ENCODE data around the gene AXL. TPM values are rescaled to one million over a fixed set of nuclear protein-coding genes. Genes with fewer than 3 reads are reported as not detected.

The AXL gene
- total and polyA plus RNA-seq, 4 donors = 4.3 to 24.8 (median 12.1) TPM

DNA sequence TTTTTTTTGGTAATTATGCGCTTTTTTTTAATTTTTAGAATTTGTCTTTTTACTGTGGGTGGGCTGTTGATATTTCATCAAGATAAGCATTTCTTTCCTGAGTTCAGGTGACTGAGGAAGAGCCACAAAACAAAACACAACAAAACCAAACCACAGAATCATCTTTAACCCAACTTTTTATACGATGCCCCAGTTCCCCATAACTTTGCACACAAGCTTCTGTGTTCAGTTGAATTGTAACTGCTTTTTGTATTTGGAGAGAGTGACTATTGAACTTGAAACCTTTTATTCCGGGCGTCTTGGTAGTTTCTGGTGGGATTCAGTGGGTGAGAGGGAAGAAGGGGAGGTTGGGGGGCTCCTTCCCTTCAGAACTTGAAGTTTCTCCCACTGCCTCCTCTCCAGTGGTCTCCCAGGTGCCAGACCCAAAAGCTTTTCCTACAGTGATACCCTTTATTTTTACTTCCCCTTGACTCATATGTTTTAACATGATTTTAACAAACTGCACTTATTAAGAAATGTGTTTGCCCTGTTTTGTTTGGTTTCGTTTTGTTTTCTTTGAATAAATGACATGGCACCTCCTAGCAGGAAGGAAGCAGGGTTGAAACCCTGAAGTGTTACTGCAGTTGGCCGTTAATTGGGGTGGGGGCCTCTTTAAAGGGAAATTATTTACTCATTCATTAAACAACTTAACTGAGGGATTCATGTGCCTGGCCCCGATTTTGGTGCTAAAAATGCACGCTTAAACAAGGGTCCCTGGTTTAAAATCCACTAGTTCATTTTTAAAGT, 88.3 kb downstream of the AXL start:
- TF ChIP-seq, protein P1, sequence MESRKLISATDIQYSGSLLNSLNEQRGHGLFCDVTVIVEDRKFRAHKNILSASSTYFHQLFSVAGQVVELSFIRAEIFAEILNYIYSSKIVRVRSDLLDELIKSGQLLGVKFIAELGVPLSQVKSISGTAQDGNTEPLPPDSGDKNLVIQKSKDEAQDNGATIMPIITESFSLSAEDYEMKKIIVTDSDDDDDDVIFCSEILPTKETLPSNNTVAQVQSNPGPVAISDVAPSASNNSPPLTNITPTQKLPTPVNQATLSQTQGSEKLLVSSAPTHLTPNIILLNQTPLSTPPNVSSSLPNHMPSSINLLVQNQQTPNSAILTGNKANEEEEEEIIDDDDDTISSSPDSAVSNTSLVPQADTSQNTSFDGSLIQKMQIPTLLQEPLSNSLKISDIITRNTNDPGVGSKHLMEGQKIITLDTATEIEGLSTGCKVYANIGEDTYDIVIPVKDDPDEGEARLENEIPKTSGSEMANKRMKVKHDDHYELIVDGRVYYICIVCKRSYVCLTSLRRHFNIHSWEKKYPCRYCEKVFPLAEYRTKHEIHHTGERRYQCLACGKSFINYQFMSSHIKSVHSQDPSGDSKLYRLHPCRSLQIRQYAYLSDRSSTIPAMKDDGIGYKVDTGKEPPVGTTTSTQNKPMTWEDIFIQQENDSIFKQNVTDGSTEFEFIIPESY (IDR thresholded peaks at IDR 0.05) = no peak
- TF ChIP-seq, protein P2, sequence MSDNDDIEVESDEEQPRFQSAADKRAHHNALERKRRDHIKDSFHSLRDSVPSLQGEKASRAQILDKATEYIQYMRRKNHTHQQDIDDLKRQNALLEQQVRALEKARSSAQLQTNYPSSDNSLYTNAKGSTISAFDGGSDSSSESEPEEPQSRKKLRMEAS (IDR thresholded peaks at IDR 0.05) = no peak
- no peak for TF ChIP-seq HNF4G (IDR thresholded peaks at IDR 0.05)
- no peak for TF ChIP-seq RAD21 (IDR thresholded peaks at IDR 0.05)
- no peak for TF ChIP-seq RXRA (IDR thresholded peaks at IDR 0.05)
- TF ChIP-seq, protein P3, sequence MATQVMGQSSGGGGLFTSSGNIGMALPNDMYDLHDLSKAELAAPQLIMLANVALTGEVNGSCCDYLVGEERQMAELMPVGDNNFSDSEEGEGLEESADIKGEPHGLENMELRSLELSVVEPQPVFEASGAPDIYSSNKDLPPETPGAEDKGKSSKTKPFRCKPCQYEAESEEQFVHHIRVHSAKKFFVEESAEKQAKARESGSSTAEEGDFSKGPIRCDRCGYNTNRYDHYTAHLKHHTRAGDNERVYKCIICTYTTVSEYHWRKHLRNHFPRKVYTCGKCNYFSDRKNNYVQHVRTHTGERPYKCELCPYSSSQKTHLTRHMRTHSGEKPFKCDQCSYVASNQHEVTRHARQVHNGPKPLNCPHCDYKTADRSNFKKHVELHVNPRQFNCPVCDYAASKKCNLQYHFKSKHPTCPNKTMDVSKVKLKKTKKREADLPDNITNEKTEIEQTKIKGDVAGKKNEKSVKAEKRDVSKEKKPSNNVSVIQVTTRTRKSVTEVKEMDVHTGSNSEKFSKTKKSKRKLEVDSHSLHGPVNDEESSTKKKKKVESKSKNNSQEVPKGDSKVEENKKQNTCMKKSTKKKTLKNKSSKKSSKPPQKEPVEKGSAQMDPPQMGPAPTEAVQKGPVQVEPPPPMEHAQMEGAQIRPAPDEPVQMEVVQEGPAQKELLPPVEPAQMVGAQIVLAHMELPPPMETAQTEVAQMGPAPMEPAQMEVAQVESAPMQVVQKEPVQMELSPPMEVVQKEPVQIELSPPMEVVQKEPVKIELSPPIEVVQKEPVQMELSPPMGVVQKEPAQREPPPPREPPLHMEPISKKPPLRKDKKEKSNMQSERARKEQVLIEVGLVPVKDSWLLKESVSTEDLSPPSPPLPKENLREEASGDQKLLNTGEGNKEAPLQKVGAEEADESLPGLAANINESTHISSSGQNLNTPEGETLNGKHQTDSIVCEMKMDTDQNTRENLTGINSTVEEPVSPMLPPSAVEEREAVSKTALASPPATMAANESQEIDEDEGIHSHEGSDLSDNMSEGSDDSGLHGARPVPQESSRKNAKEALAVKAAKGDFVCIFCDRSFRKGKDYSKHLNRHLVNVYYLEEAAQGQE (IDR thresholded peaks at IDR 0.05) = no peak
- TF ChIP-seq SP1 (IDR thresholded peaks at IDR 0.05) = no peak
- TF ChIP-seq GABPA (IDR thresholded peaks at IDR 0.05 in 1 of 2, conservative IDR thresholded peaks at IDR 0.05 in 1 of 2) = no peak
- H3K36me3 ChIP-seq (ENCODE audit: control insufficient read depth in 4 of 4, insufficient read depth in 3 of 4, low read depth in 1 of 4, low read length in 3 of 4) = peaks cover 20 to 47% (median 31%) of the 10 kb centered on the region in 4 donors
- WGBS = 71% methylated on average over 8 of the region's 8 CpGs

DNA sequence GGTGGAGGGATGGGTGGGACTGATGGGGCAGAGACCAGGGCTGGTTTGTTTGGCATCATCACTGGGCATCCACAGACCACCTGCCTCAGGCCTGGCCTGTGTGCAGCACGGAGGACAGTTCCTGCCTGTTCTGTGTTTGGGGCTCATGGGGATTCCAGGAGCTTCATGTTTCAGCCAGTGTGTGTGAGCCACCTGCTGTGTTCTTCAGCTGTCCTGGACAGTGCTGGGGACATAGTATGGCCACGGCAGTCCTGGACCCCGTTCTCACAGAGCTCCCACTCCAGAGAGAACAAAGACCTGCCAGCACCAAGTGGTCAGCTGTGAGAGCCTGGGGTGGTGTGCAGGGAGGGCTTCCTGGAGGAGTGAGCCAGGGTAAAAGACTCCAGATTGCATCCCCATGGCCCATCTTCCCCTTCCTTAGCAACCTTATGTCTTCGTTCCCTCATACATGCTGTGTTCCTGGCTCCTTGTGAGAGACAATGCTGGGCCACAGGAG, 89.0 kb downstream of the AXL start:
- TF ChIP-seq, protein P3 (IDR thresholded peaks at IDR 0.05) = no peak
- no peak for TF ChIP-seq YY1 (IDR thresholded peaks at IDR 0.05)
- no peak for TF ChIP-seq FOXA2 (IDR thresholded peaks at IDR 0.05)
- TF ChIP-seq CTCF (IDR thresholded peaks at IDR 0.05; ENCODE audit: low read depth, low read length, missing input control) = no peak
- no peak for TF ChIP-seq JUND (IDR thresholded peaks at IDR 0.05)
- no peak for TF ChIP-seq HNF4A (conservative IDR thresholded peaks at IDR 0.05)
- TF ChIP-seq, protein P4, sequence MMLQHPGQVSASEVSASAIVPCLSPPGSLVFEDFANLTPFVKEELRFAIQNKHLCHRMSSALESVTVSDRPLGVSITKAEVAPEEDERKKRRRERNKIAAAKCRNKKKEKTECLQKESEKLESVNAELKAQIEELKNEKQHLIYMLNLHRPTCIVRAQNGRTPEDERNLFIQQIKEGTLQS (IDR thresholded peaks at IDR 0.05) = no peak
- no peak for TF ChIP-seq EGR1 (IDR thresholded peaks at IDR 0.05; ENCODE audit: low read depth in 2 of 2)
- Histone ChIP-seq H3K9ac (ENCODE audit: low read depth in 1 of 2, low read length in 2 of 2) (peak overlapping the region; percentile 15 to 38), H3K27me3 (ENCODE audit: control insufficient read depth in 4 of 4, insufficient read depth in 4 of 4, low read length in 3 of 4) (no peaks in the 10 kb centered on the region), H3K9me3 (ENCODE audit: control insufficient read depth in 4 of 4, low read length in 3 of 4) (no peaks in the 10 kb centered on the region), H3K4me1 (ENCODE audit: control insufficient read depth in 4 of 4, insufficient read depth in 4 of 4, low read length in 3 of 4) (peaks cover 0 to 35% (median 25%) of the 10 kb centered on the region in 4 donors), H3K4me3 (ENCODE audit: low read depth in 1 of 3, low read length in 3 of 3) (no peak overlapping the region), H3K27ac (ENCODE audit: low read depth in 1 of 2, low read length in 2 of 2) (peak overlapping the region; percentile 63 to 86), H3K36me3 (ENCODE audit: control insufficient read depth in 4 of 4, insufficient read depth in 3 of 4, low read depth in 1 of 4, low read length in 3 of 4) (peaks cover 14 to 40% (median 28%) of the 10 kb centered on the region in 4 donors)
- 58% methylated on average over 4 of the region's 4 CpGs for WGBS
- no peak for DNase-seq (ENCODE audit: low spot score)

More for the DNA sequence above, 88.3 kb downstream of the AXL start:
- DNase-seq (ENCODE audit: low spot score) = no peak
- Histone ChIP-seq H3K4me3 (ENCODE audit: low read depth in 1 of 3, low read length in 3 of 3) (no peak overlapping the region), H3K4me1 (ENCODE audit: control insufficient read depth in 4 of 4, insufficient read depth in 4 of 4, low read length in 3 of 4) (peaks cover 0 to 35% (median 25%) of the 10 kb centered on the region in 4 donors), H3K27me3 (ENCODE audit: control insufficient read depth in 4 of 4, insufficient read depth in 4 of 4, low read length in 3 of 4) (no peaks in the 10 kb centered on the region), H3K9ac (ENCODE audit: low read depth in 1 of 2, low read length in 2 of 2) (peak overlapping the region in 1 of 2 donors; percentile 10), H3K9me3 (ENCODE audit: control insufficient read depth in 4 of 4, low read length in 3 of 4) (no peaks in the 10 kb centered on the region), H3K27ac (ENCODE audit: low read depth in 1 of 2, low read length in 2 of 2) (peak overlapping the region; percentile 63 to 86)

Measured in liver (tissue), 9 donors.